GM23338 (cell line): ENCODE measurements around the gene RAPGEF3.

Source experiments
- CTCF ChIP-seq, 2 experiments: fragments of 200-600 bp in 1 of 2; sonication (generic) in 1 of 2; conservative IDR thresholded peaks; 2 replicates each; pipeline versions ENCODE4 v1.5.1 to v1.6.1; 2016 to 2017; ENCODE audit warnings: antibody characterized with exemption in 2 of 2, low read depth in 2 of 2, mild to moderate bottlenecking in 2 of 2, moderate library complexity in 1 of 2
- EZH2 ChIP-seq: fragments of 200-600 bp; sonication (generic); IDR thresholded peaks from one replicate; pipeline ENCODE4 v1.8.0; 2017; ENCODE audit warnings: antibody characterized with exemption, mild to moderate bottlenecking, low read depth; ENCODE audit not compliant: unreplicated experiment

- TF ChIP-seq CTCF (conservative IDR thresholded peaks at IDR 0.05; ENCODE audit: low read depth in 2 of 2) (peak; percentile 70 to 90), EZH2 (no peak)
Measured at GRCh38 chr12:47767216-47767724, 8.6 kb upstream of the RAPGEF3 start.
